Measurements from ENCODE around the gene MARK4.

- TF ChIP-seq, protein P1, sequence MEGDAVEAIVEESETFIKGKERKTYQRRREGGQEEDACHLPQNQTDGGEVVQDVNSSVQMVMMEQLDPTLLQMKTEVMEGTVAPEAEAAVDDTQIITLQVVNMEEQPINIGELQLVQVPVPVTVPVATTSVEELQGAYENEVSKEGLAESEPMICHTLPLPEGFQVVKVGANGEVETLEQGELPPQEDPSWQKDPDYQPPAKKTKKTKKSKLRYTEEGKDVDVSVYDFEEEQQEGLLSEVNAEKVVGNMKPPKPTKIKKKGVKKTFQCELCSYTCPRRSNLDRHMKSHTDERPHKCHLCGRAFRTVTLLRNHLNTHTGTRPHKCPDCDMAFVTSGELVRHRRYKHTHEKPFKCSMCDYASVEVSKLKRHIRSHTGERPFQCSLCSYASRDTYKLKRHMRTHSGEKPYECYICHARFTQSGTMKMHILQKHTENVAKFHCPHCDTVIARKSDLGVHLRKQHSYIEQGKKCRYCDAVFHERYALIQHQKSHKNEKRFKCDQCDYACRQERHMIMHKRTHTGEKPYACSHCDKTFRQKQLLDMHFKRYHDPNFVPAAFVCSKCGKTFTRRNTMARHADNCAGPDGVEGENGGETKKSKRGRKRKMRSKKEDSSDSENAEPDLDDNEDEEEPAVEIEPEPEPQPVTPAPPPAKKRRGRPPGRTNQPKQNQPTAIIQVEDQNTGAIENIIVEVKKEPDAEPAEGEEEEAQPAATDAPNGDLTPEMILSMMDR (optimal IDR thresholded peaks at IDR 0.05 in 1 of 3, IDR thresholded peaks at IDR 0.05 in 1 of 3, conservative IDR thresholded peaks at IDR 0.05 in 1 of 3; ENCODE audit: extremely low read depth in 1 of 3, insufficient read depth in 2 of 3, low read length in 3 of 3), result no peak
- TF ChIP-seq EZH2 (IDR thresholded peaks at IDR 0.05; ENCODE audit: low read length), result no peak
These were observed 38.0 kb upstream of the MARK4 start for GRCh38 chr19:45213031-45213430.
